GM12874 (cell line): ENCODE data around the gene CDKN2B-AS1.

Experiments used
- TF ChIP-seq, protein P1 (sequence below): IDR thresholded peaks from 2 replicates; pipeline ENCODE4 v1.5.1; 2011; ENCODE audit warnings: low read depth, mild to moderate bottlenecking, control low read depth, low read length, moderate library complexity; ENCODE audit not compliant: insufficient read depth

The CDKN2B-AS1 gene

DNA sequence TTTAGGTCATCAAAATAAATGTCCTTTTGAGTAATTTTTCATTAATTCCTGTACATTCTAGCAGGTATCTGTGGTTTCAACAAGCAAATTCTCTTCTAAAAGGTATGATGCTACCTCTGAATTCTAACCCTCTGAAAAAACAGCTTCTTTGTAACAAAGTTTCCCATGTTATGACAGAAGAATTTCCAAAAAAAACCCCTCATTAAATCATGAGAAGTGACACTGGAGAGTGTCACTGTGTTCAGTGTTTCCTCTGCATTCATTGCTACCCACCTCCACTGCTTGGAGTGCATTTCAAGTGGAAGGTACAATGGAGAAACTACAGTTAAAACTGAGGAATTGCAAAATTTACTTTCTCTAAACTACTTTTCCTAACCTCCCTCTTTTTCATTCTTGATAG, 10.5 kb upstream of the CDKN2B-AS1 start:
- TF ChIP-seq, protein P1, sequence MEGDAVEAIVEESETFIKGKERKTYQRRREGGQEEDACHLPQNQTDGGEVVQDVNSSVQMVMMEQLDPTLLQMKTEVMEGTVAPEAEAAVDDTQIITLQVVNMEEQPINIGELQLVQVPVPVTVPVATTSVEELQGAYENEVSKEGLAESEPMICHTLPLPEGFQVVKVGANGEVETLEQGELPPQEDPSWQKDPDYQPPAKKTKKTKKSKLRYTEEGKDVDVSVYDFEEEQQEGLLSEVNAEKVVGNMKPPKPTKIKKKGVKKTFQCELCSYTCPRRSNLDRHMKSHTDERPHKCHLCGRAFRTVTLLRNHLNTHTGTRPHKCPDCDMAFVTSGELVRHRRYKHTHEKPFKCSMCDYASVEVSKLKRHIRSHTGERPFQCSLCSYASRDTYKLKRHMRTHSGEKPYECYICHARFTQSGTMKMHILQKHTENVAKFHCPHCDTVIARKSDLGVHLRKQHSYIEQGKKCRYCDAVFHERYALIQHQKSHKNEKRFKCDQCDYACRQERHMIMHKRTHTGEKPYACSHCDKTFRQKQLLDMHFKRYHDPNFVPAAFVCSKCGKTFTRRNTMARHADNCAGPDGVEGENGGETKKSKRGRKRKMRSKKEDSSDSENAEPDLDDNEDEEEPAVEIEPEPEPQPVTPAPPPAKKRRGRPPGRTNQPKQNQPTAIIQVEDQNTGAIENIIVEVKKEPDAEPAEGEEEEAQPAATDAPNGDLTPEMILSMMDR: no peak

DNA sequence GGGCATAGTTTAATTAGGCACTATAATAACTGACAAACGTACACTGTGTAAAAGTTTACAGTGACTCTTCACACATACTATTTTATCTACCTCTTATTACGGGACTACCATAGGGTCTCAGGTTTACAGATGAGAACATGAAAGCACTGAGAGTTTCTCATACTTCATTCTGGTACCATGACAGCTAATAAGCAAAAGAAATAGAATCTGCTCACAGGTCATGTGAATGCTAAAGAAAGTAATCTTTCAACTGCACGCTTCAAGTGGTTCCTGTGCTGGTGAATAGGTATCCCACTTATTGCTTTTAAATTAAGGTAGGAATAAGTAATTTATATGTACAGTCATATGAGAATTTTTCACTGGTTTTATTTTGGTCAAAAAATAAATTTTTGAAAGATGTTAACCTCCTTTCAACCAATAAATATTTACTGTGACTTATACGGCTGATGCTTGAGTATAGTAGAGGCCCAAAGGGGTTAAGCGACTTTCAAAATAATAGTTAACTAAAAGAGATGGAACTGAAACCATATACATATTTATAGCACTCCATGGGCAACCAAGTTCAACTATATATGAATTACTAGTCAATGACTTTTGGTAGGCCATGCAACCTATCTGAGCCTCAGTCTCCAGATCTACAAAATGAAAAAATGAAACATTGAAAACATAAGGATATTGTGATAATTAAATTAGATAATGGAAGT, 8.5 kb upstream of the CDKN2B-AS1 start:
- TF ChIP-seq, protein P1: no peak

DNA sequence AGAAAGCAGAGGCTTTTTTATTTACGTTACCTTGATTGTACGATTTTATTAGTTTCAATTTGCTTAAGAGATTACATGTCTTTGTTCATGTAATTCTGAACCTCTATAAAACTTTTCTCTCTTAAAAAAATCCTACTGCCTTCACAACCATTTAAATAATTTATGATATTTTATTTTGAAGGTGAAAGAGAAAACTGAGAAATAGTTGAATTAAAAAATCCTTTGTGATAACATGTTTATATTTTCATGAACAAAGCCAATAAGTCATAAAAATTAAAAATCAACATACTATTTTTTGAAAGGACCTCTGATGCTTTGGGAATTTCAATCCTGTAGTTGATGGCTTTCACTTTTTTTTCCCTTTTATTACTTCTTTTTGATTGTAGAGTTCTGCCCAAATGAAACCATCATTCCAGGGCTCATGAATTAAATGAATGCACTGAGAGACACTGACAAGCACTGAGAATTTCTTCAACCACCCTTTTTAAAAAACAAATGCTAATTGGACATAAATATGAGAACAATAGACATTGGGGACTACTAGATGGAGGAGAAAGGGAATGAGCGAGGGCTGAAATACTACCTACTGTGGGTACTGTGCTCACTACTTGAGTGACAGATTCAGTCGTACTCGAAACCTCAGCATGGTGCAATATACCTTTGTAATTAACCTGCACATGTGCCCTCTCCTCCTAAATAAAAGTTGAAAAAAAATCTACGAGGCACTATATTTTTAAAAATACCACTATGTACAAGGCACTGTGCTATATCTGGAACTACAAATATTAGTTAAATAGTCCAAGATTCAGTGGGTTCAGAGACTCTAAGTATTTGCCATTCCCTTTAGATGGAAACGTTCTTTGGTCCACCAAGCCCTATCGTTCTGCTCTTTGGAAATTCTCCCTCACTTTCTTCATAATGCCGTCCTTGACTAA, 6.3 kb upstream of the CDKN2B-AS1 start:
- TF ChIP-seq, protein P1: no peak

DNA sequence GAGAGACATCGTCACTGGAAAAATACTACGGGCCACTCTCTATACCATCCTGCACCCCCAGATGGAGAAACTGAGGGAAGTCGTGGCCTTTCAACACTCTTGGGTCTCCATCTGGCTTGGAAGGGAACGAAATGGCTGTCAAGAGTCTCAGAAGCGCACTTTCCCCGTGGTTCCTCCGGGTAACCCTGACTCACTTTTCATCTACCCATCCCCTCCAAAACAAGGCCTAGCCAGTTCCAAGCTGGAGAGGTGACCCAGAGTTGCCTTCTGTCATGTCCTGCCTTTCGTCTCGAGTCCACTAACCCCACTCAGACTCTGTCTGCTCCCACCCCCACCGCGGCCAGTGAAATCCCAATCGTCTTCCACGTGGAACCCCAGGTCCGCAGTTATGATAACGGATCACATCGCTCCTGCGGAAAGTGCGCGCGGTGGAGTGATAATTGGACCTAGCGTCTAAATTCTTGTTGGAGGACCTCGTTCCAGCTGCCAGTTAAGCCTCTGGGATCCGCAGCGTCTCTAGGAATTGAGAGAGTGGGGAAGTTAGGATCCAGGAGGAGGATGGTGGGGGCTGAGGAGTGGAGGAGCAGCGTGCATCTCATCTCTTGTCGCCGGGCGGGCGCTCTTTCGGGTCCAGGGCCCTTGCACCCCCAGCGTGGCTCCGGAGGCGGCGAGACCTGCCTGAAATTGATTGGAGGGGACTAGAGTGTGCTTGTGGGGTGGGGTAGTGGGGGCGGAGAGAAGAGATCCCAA, 5.0 kb upstream of the CDKN2B-AS1 start:
- TF ChIP-seq, protein P1: no peak

DNA sequence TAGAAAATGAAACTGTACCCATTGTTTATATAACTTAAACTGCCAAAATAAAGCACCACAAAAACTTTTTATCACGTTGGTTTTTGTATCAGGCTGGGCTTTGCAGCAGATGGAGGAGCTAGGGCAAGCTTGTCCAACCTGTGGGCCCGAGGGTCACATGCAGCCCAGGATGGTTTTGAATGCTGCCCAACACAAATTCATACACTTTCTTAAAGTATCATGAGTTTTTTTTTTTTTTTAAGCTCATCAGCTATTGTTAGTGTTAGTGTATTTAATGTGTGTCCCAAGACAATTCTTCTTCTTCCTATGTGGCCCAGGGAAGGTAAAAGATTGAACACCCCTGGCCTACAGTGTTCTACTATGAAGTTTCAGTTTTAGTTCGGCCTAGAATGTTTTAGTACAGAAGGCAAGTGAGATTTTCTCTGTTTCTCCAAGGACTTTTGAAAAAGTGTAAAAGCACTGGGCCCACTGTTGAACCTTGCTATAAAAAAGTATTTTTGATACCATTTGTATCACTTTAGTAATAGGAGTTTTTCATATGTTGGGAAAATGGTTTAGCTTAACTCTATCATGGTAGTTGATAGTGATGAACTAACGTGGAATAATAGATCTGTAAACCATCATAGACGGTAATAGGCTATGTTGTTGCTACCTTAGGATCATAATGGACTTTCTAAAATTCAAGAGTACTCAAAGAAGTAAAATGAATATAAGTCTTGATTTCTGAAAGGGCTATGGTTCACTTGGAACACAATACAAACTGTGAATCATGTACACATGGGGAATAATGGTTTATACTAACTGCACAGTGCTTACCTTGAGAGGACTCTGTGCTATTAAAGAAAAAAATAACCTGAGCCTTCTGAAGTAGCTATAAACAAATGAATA, 3.3 kb upstream of the CDKN2B-AS1 start:
- TF ChIP-seq, protein P1: no peak

DNA sequence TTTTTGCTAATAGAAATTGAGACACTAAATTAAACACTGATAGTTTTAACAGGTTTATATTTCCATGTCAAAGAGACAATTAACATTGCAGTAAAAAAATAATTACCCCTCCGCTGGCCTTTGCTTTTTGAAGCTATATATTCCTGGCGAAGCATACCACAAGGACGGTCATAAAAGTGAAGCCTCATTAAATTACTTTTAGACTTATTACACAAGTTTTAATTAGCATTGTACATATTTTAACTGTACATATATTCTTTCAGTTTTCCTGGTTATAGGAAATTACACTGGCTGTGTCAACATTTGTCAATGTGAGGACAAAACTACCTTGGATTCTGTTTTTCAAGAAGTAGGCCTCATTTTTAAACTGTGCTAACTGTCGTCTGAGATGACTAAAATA, 1.6 kb upstream of the CDKN2B-AS1 start:
- TF ChIP-seq, protein P1: no peak
